Esophagus squamous epithelium (tissue), 5 donors: ENCODE data around the gene SCAMP5. TPM values are rescaled to one million over a fixed set of nuclear protein-coding genes. Genes with fewer than 3 reads are reported as not detected.

Source experiments
- DNase-seq: peaks from one replicate; lab custom pipeline; 2025; lab: John Stamatoyannopoulos, UW
- H3K27ac ChIP-seq, 4 donors: fragments of 200-600 bp; sonication (generic); one replicate each; pipeline ENCODE4 v1.5.1; 2016 to 2019; ENCODE audit warnings: mild to moderate bottlenecking in 1 of 4
- H3K27me3 ChIP-seq, 4 donors: fragments of 200-600 bp; sonication (generic); 1 replicate in 3 of 4; 2 replicates in 1 of 4; pipeline versions ENCODE4 v1.5.1 to v1.6.0; 2017 to 2021; ENCODE audit warnings: antibody characterized with exemption in 1 of 4
- H3K36me3 ChIP-seq, 3 donors: fragments of 200-600 bp; sonication (generic); one replicate each; pipeline ENCODE4 v1.5.1; 2016 to 2019
- H3K4me1 ChIP-seq, 3 donors: fragments of 200-600 bp; sonication (generic); one replicate each; pipeline ENCODE4 v1.5.1; 2017 to 2019
- H3K4me3 ChIP-seq, 4 donors: fragments of 200-600 bp; sonication (generic); 1 replicate in 3 of 4; 2 replicates in 1 of 4; pipeline ENCODE4 v1.5.1; 2016 to 2019; ENCODE audit warnings: mild to moderate bottlenecking in 2 of 4, moderate library complexity in 1 of 4
- H3K9me3 ChIP-seq, 3 donors: fragments of 200-600 bp; sonication (generic); one replicate each; pipeline ENCODE4 v1.5.1; 2016 to 2019
- POLR2A ChIP-seq, 4 donors: fragments of 450-650 bp; IDR thresholded peaks; one replicate each; pipeline ENCODE4 v1.6.1; 2017; ENCODE audit warnings: antibody characterized with exemption in 4 of 4, mild to moderate bottlenecking in 4 of 4, moderate library complexity in 3 of 4
- WGBS, 2 donors: methylation state at CpG; one replicate each; pipeline ENCODE4 v1.1.5; 2018; 5-methylcytosine and 5-hydroxymethylcytosine counted together
- intact Hi-C: fragments of 100-400 bp; cut with DNase I; formaldehyde crosslinking; loops from one replicate; pipeline ENCODE4 v1.15.0; 2022
- total RNA-seq, 4 donors: library from RNA; depleted of rRNA; stranded (reverse); fragments of >200 nt; gene quantifications; one replicate each; pipeline ENCODE4 v1.1.0, GENCODE V29; 2016
- TF ChIP-seq, protein P1 (sequence below), 6 experiments: fragments of 450-650 bp in 4 of 6; fragments of 200-600 bp in 2 of 6; sonication (generic) in 2 of 6; IDR thresholded peaks; one replicate each; pipeline ENCODE4 v1.5.1; 2016 to 2019; ENCODE audit warnings: antibody characterized with exemption in 6 of 6, mild to moderate bottlenecking in 4 of 6, moderate library complexity in 4 of 6
- donor health status: DM: yes; HTN: yes; CAD: no.

Gene SCAMP5
- total RNA-seq, 4 donors from 2014 or later = 0.57 to 2.0 (median 0.67) TPM

DNA sequence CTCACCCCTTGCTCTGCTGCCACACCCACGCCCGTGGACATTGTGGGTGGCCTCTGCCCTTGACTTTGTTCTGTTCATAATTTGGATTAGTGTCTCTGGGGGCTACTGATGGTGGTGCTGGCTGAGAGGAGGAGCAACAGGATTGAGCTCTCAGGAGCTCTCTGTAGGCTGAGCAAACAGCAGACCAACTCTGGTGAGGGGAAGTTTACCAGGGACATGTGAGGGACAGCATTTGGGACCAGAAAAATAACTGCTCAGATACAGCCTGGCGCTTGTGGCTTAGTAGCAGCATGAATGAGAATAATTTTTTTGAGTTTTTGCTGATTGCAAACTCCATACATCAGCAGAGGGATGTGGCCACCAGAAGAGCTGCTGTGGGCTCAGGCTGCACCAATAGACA lies 42.9 kb downstream of the SCAMP5 start:
- Histone ChIP-seq H3K36me3 (no peaks in the 10 kb centered on the region), H3K4me3 (no peak overlapping the region), H3K4me1 (peaks cover 8 to 69% (median 13%) of the 10 kb centered on the region in 3 donors), H3K27me3 (no peaks in the 10 kb centered on the region), H3K9me3 (no peaks in the 10 kb centered on the region), H3K27ac (peak overlapping the region in 2 of 4 donors; percentile 76 to 84)
- DNase-seq = no peak
- WGBS, 2 donors = 69 to 72% methylated on average over 2 to 3 of the region's 3 CpGs
- TF ChIP-seq POLR2A (IDR thresholded peaks at IDR 0.05) = no peak
- TF ChIP-seq, protein P1, sequence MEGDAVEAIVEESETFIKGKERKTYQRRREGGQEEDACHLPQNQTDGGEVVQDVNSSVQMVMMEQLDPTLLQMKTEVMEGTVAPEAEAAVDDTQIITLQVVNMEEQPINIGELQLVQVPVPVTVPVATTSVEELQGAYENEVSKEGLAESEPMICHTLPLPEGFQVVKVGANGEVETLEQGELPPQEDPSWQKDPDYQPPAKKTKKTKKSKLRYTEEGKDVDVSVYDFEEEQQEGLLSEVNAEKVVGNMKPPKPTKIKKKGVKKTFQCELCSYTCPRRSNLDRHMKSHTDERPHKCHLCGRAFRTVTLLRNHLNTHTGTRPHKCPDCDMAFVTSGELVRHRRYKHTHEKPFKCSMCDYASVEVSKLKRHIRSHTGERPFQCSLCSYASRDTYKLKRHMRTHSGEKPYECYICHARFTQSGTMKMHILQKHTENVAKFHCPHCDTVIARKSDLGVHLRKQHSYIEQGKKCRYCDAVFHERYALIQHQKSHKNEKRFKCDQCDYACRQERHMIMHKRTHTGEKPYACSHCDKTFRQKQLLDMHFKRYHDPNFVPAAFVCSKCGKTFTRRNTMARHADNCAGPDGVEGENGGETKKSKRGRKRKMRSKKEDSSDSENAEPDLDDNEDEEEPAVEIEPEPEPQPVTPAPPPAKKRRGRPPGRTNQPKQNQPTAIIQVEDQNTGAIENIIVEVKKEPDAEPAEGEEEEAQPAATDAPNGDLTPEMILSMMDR (IDR thresholded peaks at IDR 0.05) = no peak
- intact Hi-C loops = no loop called here

DNA sequence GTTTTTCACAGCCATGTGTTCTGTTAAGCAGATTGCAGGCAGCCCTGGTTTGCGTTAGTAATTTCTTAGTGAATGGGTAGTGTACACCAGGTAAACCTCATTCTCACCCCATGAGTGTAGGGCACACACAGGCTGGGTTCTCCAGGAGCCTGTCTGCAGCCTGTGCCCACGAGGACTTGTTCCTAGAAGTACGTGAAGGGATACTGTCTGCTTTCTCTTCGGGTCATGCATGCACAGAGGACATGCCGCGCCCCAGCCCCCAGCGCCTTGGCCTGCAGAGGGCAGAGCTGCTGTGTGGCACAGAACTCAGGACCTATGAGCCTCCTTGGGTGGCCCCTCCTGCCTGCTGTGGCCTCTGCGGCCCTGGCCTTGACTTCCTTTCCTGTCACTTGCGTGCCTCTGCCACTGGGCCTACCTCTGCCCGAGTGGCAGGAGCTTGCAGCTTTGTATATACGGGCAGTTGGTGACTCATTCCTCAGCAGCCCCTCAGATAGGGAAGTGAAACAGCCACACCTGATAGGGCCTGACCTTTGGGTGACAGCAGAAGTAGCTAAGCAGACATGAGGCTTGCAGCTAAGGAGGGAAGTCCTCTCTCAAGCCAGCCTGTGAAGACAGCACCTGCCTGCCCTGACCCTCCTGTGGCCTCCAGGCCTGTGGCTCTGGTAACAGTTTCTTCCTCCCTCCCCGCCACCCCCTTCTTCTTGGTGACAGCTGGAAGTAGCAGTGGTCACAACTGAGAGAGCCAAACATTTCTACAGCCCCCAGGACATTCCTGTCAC lies 47.6 kb downstream of the SCAMP5 start:
- TF ChIP-seq POLR2A (IDR thresholded peaks at IDR 0.05) = peak in 1 of 4 donors; percentile 24
- TF ChIP-seq, protein P1 (IDR thresholded peaks at IDR 0.05) = peak; percentile 27 to 61 (median 46)
- intact Hi-C loops = no loop called here
- peak; percentile 70 for DNase-seq
- Histone ChIP-seq H3K4me3 (peak overlapping the region in 3 of 4 donors; percentile 13 to 29 (median 23)), H3K4me1 (peaks cover 36 to 72% (median 36%) of the 10 kb centered on the region in 3 donors), H3K9me3 (no peaks in the 10 kb centered on the region), H3K36me3 (peaks cover 0 to 6% (median 0%) of the 10 kb centered on the region in 3 donors), H3K27ac (peak overlapping the region; percentile 68 to 90 (median 84)), H3K27me3 (no peaks in the 10 kb centered on the region)
- 61 to 71% methylated on average over 2 to 6 of the region's 12 CpGs for WGBS, 2 donors

DNA sequence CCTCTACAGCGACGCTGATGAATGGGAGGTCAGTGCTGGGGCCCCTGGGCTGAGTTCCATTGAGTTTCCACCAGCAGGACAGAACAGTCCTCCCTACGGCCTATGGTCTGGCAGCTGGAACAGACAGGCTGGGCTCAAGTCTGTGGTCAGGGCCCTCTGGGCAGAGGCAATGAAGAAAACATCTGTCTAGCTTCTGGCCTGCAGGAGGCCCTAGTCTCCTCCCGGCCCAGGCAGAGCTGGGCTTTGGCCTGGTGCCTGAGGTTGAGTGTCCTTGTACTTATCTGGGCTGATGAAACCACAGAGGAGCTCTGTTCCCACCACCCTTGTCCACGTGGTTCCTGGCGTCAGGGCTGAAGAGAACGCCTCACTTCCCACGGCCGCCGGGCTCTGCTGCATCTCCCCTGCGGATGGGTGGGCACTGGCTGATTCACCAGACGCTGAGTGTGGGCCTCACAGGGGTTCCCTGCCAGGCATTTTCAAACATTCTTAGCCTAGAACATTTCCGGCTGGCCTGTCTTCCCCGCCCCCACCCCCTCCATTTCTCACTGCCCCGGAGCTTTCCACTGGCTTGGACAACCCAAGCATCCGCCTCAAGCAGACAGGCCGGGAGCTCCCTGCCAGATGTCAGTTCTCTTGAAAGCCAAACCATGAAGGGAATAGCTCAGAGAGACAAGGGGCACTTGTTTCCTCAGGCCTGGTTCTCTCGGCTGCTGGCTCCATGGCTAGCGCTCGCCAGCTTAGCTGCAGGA lies 48.3 kb downstream of the SCAMP5 start:
- H3K27ac ChIP-seq = peak overlapping the region; percentile 68 to 90 (median 84)
- H3K4me3 ChIP-seq = peak overlapping the region in 3 of 4 donors; percentile 13 to 29 (median 23)
- no peaks in the 10 kb centered on the region for H3K27me3 ChIP-seq
- H3K9me3 ChIP-seq = no peaks in the 10 kb centered on the region
- H3K4me1 ChIP-seq = peaks cover 36 to 76% (median 39%) of the 10 kb centered on the region in 3 donors
- peak in 1 of 4 donors; percentile 20 for TF ChIP-seq POLR2A (IDR thresholded peaks at IDR 0.05)
- TF ChIP-seq, protein P1 (IDR thresholded peaks at IDR 0.05) = peak in 5 of 6 experiments; percentile 24 to 36 (median 27)
- H3K36me3 ChIP-seq = peaks cover 0 to 11% (median 0%) of the 10 kb centered on the region in 3 donors
- intact Hi-C loops = no loop called here
- WGBS, 2 donors = 42% methylated on average over 9 to 10 of the region's 20 CpGs
- peak; percentile 59 for DNase-seq

DNA sequence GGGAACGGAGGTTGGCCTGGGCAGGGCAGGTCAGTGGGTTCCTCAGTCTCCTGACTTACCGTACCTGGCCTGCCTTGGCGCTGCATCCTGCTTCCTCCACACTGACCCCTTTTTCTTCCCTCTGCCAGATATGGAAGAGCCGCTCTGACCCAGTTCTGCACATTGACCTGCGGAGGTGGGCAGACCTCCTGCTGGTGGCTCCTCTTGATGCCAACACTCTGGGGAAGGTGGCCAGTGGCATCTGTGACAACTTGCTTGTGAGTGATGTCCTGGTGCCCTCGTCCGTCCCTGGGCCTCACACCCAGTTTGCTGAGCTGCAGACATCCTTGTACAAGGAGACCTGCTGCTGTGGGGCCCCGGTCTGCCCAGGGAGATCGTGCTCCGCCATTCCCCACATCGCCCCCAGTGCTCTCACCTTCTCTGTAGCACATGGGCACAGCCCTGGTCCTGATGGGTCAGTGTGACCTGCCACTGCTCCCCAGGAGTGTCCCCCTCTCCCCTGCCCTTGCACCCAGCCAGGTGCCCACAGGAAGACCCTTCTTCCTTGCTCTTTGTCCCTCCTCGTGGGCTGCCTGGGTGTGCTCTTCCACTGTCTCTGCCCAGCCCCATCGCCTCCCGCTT lies 49.0 kb downstream of the SCAMP5 start:
- 87 to 89% methylated on average over 9 to 14 of the region's 14 CpGs for WGBS, 2 donors
- no peak for DNase-seq
- Histone ChIP-seq H3K4me3 (peak overlapping the region in 2 of 4 donors; percentile 23 to 29), H3K27me3 (no peaks in the 10 kb centered on the region), H3K4me1 (peaks cover 36 to 78% (median 39%) of the 10 kb centered on the region in 3 donors), H3K27ac (peak overlapping the region; percentile 68 to 90 (median 84)), H3K9me3 (no peaks in the 10 kb centered on the region), H3K36me3 (peaks cover 0 to 18% (median 0%) of the 10 kb centered on the region in 3 donors)
- TF ChIP-seq POLR2A (IDR thresholded peaks at IDR 0.05) = no peak
- TF ChIP-seq, protein P1 (IDR thresholded peaks at IDR 0.05) = no peak
- intact Hi-C loops = no loop called here
